HG03571 (cell line): ENCODE measurements around the gene MMAB.

Experiments
- ATAC-seq: cut with Tn5 transposase; IDR thresholded peaks from one replicate; pipeline ENCODE4 v1.9.1; 2021; ENCODE audit not compliant: unreplicated experiment

Gene MMAB

DNA sequence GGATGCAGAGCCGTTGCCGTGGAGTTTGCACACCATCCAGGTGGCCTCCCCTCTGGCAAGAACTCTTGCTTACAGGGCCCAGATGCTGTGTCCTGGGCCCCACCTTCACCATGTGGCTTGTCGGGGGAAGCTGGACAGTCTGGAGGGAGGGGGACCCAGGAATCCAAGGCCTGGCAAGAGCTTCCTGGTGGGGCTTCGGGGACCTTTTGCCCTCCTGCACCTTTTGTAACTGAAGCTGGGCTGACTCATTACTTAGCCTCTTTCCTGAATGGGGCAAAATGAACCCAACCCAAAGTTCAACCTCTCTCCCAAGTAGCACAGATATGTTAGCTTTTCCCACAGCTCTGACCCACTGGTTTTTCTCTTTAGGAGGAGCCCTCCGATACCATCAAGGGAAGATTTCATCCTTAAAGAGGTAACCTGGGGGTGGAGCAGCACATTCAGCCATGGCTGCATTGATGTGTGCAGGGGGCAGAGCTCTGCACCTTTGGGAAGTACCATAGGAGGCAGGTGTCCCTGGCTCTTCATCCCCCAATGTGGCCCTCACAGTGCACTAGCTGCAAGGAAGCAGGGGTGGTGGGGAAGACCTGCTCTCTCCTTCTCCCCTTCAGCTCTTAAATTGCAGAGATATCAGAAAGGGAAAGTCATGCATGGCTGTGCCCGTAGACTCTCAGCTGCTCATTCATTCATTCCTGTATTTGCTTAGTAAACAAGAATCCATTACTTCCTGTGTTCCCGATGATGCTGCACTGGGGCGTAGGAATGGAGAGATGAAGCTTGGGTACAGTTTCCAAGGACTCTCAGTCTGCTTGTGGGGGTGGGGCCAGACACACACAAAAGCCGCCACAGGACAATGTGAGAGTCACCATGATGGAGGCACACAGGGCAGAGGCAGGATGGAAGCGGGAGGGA is 13.3 kb upstream of the MMAB start:
- ATAC-seq, result no peak

DNA sequence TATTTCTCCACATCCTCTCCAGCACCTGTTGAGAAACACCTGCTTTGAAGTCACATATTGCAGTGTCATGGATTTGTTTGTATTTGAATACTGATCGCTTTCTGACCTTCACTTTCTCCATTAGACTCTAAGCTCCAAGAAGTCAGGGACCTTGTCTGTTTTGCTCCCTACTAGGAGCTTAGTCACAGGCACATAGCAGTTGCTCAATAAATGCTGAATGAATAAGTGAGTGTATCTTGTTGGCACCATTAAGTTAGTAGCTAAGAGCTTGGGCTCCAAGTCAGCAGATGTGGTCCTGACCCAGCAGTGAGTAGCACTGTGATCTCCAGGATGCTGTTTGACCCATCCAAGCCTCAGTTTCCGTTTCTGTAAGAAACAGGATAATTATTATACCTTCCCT is 10.4 kb upstream of the MMAB start:
- ATAC-seq, result no peak

DNA sequence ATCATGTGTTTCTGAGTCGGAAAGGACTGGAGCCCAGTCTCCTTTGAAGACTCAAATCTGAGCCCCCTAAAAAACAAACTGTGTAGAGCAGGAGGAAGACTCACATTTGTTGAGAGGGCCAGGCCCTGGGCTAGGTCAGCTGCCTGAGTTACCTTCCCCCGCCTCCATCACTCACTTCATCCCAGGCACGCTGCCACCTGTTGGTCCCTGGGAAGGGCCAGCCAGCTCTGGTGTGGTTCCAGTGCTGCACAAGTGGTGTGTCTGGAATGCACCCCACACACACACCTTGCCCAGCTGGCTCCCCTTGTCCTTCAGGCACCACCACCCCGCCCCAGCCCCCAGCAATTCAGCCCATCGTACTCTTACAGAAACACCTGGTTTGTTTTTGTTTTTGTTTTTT is 9.3 kb upstream of the MMAB start:
- no peak for ATAC-seq

DNA sequence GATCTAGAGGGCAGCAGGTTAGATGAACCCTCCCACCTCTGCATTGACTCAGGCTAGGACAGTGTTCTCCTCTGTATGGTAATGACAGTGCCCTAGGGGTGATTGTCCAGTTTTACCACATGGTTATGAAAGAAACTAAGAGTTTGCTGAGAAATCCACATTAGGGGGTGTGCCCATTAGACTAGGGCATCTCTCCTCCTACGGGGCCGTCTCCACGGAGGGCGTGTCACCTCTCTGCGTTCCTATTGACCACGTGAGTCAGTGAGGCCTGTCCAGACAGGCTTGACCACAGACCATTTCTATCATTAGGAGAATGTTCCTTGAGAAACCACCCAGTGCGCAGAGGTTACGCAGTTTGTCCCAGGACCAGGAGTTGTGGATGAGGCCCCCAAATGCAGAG is 8.6 kb upstream of the MMAB start:
- no peak for ATAC-seq

DNA sequence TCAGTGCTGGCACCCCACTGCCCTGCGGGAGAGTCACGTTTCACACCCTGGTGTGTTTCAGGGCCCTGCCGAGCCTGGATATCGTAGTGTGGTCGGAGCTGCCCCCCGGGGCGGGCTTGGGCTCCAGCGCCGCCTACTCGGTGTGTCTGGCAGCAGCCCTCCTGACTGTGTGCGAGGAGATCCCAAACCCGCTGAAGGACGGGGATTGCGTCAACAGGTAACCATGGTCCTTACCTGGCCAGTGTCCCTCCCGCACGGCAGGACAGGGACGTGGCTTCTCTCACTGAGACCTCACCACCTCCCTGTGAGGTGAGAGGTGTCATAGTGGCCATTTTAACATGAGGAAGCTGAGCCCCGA is 8.0 kb upstream of the MMAB start:
- no peak for ATAC-seq

DNA sequence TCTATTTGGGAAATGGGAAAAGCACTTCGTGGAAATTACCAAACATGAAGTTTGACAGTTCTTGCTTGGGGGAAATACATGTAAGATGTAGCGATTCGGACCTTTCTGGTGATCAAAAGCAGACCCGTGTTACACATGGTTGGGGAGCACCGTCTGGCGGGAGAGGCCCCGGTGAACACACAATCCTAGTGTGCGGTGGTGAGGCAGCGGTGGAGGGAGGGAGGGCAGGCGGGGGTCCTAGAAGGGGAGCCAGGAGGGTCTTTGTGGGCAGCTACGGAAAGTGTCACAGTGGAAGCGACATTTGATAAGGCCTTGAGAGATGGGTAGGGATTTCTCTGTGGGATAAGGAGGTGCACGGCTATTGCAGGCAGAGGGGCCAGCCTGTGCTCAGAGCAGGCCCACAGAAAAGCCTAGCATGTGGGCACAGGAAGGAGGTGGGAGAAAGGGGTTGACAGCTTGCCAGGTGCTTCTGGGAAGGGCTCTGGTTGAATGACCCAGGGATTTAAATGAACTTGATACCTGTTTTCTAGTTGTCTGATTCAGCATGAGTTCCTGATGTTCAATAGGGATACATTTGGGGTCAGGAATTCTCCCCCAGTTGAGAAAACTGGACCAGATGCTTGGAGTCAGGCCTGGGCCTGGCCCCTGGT is 7.5 kb upstream of the MMAB start:
- no peak for ATAC-seq

DNA sequence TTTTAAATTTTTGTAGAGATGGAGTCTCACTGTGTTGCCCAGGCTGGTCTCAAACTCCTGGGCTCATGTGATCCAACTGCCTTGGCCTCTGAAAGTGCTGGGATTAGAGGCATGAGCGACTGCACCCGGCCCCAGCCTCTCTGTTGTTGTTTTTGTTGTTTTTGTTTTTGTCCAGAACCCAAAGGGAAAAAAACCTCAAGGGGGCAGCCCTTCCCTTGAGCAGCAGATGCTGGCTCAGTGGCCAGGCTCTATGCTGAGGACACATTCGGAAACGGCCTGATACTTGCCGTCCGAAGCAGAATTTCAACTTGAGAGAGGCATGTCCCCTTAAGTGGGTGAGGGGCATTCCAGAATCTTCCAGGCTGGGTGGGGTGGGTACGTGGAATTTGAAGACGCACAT is 7.0 kb upstream of the MMAB start:
- ATAC-seq, result no peak

DNA sequence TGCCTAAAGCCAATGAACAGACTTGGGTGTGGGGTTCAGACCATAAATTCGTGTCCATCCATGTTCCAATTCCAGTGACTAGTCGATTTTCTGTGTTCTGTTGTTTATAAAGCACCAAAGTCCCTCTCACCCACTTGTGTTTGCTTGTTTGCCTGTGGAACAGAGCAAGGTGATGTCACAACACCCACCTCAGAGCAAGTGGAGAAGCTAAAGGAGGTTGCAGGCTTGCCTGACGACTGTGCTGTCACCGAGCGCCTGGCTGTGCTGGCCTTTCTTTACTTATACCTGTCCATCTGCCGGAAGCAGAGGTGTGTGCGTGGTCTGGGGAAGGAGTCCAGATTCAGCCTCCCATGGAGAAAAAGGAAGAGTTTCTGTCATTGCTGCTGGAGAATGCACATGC is 6.3 kb upstream of the MMAB start:
- no peak for ATAC-seq

DNA sequence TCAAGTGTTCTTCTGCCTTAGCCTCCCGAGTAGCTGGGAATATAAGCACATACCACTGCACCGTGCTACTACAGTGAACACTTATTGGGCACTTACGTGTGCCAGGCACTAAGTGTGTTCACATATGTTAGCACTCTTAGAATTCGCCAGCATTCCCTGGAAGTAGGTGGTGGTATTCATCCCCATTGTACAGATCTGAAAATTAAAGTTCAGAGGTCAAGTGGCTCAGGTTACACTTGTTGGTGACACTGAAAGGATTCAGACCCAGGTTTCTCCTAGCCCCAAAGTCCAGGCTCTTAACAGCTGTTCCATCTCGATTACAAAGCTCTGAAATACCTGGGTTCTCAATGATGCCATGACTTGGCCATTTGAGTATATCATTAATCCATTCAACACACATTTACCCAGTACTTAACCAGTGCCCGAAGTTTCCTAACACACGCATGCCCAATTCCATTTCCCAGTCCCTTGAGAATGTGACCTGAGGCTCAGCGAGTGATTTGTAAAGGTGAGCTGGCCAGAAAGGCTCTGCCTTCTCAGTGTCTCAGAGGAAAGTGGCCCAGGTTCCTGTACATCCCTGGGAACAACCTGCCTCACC is 5.1 kb upstream of the MMAB start:
- no peak for ATAC-seq

DNA sequence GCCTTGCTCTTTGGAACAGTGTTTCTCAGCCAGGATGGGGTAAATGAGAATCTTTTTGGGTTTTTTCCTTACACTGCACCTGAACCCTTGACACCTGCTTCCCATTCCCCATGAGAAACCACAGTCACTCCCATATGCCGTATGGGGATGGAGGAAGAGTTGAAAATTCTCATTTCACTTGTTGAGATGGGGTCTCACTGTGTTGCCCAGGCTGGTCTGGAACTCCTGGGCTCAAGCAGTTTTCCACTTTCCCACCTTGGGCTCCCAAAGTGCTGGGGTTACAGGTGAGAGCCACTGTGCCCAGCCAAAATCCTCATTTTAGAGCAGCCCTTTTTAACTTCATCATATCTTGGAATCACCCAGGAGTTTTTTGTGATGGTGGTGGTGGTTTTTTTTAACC is 4.0 kb upstream of the MMAB start:
- ATAC-seq, result no peak

DNA sequence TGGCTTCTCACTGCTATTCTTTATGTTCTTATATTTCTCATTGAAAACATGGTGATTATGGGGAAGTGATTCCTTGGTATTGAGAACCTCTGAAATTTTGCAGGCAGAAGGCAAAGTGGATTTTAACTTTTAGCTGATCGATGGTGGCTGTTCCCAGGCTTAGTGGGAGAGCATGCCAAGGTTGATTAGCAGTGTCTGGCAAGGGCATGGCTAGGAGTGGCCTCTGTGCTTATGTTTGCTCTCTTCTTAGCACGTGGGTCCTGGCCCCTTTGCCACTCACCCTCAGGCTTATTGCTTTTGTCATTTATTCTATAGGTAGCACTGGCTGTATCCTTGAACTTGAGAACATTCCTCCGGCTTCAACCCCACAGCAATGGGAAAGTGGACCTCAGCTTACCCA is 2.4 kb upstream of the MMAB start:
- ATAC-seq, result no peak

DNA sequence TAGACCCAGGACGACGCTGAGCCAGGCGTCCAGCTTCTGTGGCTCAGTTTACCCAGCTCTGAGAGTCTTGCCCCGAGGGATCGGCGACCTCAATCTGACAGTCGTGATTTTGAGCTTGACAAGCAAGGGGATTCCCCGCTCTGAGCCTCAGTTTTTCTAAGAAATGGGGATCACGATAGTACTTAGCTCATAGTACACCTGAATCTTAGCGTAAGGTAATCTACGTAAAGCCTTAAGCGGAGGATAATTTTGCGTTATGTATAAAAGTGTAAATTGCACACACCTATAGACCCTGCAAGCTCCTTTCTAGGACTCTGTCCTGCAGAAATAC is 575 bp upstream of the MMAB start:
- no peak for ATAC-seq

DNA sequence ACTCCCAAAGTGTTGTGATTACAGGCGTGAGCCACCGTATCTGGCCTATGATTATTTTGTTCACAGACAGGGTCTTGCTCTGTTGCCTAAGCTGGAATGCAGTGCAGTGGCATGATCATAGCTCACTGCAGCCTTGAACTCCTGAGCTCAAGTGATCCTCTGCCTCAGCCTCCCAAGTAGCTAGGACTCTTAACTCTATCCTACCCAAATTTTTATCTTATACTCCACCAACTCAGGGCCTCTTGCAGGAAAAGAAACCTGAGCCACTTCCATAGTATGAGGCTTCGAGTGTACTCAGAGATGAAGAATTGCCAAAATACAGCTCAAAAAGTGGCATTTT is 828 bp downstream of the MMAB start:
- no peak for ATAC-seq

DNA sequence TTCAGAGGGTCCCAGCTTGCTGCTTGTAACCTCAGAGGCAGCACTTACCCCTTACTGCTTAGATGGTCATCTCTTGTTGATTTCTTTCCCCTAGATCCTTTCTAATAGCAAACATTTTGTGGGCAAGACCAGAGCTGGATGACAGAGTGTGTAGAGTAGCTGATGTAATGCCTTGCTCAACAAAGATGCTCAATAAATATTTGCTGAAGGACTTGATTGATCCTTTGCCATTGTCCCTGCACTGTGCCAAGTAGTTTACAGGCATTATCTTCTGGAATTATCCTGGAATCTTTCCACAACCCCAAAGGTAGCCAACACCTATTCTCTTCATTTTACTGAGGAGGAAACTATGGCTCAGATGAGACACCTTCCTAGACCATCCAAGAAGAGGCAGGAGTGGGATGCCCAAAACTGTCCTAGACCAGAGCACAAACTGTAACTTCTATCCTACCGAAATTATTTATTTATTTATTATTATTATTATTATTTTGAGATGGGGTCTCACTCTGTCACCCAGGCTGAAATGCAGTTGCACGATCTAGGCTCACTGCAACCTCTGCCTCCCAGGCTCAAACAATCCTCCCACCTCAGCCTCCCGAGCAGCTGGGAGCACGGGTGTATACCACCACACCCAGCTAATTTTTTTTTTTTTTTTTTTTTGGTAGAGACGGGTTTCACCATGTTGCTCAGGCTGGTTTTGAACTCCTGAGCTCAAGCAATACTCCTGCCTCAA is 1.4 kb downstream of the MMAB start:
- ATAC-seq, result no peak

DNA sequence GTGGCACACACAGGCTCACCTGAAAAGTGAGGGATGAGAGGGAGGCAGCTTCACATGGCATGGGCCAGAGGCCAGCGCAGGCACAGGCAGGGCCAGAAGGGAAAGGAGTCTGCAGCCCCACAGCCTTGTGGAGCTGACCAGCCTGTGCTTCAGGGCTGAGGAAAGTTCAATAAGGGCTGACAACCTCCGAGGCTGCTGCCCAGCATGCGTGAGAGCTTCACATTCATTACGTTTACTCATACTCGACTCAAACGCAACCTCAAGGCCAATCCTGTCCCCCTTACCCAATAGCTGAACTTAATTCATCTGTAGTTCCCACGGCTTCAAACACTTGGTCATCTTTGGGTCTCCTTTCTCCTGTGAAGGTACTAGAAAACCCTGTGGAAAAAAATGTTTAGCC is 4.8 kb downstream of the MMAB start:
- ATAC-seq, result no peak

DNA sequence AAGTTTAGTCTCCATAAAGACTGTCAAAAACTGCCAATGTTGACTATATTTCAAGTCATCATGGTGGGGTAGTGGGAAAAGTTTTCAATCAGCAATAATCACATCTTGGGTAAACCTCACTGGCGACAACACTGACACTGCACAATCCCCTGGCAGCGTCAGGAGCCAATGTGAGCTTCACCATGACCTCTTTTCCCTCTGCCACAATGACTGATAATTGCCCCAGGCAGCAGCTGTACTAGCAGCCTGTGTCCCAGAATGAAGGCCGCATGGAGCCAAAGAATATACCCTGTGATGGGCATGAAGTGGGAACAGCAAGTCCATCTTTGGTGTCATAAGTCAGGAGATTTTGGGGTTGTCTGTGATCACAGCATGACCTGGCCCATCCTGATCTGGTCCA is 5.3 kb downstream of the MMAB start:
- no peak for ATAC-seq

DNA sequence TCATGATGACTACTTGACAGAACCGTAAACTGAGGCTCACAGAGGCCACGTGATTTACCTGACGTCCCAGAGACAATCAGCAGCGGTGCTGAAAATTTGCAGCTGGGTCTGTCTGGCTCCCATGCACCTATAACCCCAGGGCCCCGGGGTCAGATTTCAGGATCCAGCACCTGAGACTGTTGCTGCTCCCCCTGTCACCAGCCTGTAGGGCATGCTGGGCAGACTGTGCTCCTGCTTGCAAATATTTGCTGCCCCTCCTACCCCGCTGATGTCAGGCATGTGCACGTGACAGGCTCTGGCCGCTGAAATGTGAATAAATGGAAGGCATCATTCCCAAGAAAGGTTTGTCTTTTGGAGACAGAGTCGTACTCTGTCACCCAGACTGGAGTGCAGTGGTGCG is 6.0 kb downstream of the MMAB start:
- ATAC-seq, result no peak

DNA sequence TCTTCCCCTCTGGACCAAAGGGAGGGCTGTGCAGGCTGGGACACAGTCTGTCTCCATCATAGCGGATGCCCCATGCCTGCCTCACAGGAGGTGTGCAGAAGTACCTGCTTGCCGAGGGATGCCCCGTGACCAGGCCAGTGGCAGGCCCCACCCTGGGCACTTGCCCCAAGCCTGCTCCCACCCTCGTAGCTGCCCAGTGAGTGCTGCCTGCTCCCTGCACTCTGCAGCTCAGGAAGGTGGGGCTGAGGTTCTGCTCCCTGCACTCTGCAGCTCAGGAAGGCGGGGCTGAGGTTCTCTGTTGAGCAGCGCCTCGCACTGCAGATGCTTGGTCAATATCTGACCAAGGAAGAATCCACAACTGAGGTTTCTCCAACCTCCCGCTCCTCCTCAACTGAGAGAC is 6.9 kb downstream of the MMAB start:
- no peak for ATAC-seq

DNA sequence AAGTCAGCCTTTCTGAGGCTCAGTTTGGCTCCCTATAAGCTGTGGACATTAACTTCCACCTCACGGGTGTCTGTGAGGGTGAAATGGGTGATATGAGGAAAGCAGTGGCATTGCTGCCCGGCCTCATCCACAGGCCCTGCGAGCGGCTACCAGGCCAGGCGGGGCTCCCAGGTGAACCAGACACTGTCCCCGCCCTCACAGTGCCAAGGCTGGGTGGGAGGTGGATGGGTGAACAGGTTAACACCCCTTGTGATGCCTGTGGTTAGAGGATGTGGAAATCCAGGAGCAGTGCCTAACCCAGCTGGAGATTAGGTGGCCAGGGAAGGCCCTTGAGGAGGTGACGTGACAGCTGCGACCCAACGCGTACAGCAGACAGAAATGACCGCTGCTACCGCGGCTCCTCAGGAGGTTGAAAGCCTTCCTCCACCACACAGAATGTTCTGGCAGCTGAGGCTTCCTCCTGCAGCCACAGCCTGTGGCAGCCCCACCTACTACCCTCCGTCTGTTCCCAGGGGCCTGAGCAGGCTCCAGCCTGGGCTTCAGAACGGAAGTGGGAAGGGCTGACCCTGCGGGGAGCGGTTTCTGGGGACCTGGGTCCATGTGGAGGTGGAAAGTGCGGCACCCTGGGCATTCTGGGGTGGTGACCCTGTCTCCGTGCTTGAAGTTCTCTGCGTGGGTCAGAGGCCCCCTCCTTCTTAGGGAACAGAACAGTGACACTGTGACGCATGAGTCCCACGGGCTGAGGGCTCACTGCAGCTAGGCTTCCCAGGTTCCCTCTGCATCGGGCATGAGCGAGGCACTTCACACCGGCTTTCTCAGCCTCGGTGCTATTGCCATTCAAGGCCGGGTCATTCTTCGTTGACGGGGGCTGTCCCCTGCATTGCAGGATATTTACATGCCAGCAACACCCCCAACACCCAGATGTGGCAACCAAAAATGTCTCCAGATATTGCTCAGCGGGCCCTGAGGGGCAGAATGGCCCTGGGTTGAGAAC is 9.7 kb downstream of the MMAB start:
- no peak for ATAC-seq

DNA sequence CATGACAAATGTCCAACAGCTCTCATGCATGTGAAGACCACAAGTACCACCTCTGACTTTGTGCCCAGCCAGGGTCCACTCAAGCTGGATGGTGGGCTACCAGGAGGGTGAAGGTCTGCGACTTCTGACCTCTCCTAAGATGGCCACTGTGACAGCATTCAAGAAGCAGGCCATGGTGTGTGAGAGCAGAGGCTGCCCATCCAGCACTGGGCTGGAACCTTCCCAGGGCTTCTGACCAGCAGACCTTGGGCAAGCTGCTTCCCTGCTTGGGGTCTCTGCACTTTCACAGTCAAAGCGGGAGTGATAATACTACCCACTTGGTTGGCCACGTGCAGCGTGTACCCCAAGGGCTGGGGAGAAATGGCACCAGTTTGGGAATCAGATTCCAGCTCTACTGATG is 10.4 kb downstream of the MMAB start:
- ATAC-seq, result no peak

DNA sequence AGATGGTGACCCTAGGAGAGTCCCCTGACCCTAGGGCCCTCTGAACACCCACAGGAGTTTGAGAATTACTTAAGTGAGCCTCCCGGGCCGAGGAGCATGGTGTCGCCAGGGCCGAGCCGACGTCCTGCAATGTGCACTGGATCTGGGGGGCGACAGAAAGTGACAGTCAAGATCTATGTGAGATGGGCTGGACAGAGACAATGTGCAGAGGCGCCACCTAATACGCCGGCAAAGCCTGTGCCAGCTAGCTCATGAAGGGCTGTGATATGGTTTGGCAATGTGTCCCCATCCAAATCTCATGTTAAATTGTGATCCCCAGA is 11.6 kb downstream of the MMAB start:
- no peak for ATAC-seq
